ENCODE results near the gene WDR4. TPM values are rescaled to one million over a fixed set of nuclear protein-coding genes. Genes with fewer than 3 reads are reported as not detected.
A peak's percentile ranks its signal among the peaks of the same experiment; 100 is the strongest.
"Not testable (repeated sequence)": the region's sequence is repeated elsewhere in the genome, so short reads cannot be mapped to it uniquely, and the experiment has no call there.

WDR4 gene
- total and polyA plus RNA-seq, 2 donors, result 5.3 to 11.8 TPM

DNA sequence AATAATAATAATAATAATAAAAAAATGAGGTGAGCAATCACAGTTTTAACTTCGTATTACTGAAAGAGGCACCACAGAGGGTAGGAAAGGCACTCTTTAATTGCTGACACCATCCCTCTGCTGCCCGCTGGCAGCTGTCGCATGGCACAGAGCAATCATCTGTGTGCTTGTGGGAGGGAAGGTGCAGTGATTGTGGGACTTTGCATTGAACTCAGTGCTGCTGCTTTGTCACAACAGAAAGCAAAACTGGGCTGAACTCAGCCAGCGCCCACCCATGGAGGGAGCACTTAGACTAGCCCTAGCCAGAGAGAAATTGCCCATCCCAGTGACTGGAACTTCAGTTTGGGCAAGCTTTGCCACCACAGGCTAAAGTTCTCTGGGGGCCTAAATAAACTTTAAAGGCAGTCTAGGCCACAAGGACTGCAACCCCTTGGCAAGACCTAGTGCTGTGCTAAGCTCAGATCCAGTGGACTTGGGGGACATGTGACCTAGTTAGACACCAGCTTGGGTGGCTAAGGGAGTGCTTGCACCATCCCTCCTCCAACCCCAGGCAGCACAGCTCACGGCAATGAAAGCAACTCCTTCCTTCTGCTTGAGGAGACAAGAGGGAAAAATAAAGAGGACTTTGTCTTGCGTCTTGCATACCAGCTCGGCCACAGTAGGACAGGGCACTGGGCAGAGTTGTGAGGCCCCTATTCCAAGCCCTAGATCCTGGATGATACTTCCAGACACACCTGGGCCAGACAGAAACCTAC lies 59.3 kb downstream of the WDR4 start:
- H3K9me3 ChIP-seq (ENCODE audit: control insufficient read depth in 2 of 2, insufficient read depth in 1 of 2, low read length in 1 of 2), result peaks cover 0 to 4% of the 10 kb centered on the region in 2 donors
- no peaks in the 10 kb centered on the region for H3K36me3 ChIP-seq (ENCODE audit: control insufficient read depth in 2 of 2, insufficient read depth in 2 of 2, low read length in 1 of 2)
- no peaks in the 10 kb centered on the region for H3K27me3 ChIP-seq (ENCODE audit: control insufficient read depth in 2 of 2, insufficient read depth in 1 of 2, low read length in 1 of 2)
- 98% methylated on average over 7 of the region's 7 CpGs for WGBS
- H3K27ac ChIP-seq (ENCODE audit: low read depth in 1 of 2, low read length in 1 of 2), result no peak overlapping the region
- no peak for DNase-seq (ENCODE audit: low read depth in 6 of 9, low spot score in 9 of 9)
- no peaks in the 10 kb centered on the region for H3K4me1 ChIP-seq (ENCODE audit: control insufficient read depth in 2 of 2, insufficient read depth in 2 of 2, low read length in 2 of 2)
- no peak overlapping the region for H3K4me3 ChIP-seq (ENCODE audit: low read length in 2 of 2)

DNA sequence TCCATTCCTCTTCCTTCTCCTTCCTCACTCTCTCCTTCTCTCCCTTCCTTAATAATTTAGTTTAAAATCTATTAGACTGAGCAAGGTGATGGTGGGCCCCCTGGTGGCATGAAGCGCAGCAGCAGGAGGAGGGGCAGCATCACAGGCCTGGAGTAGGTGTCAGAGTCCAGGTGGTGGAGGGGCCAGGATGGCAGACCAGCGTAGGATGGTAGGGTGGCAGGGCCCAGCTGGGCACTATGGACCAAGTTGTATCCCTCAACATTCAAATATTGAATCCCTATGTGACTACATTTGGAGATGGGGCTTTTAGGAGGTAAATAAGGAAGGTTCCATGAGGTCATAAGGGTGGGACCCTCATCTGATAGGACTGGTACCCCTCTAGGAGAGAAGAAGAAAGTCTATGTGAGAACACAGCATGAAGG lies 61.0 kb downstream of the WDR4 start:
- H3K4me1 ChIP-seq (ENCODE audit: control insufficient read depth in 2 of 2, insufficient read depth in 2 of 2, low read length in 2 of 2), result no peaks in the 10 kb centered on the region
- no peak overlapping the region for H3K27ac ChIP-seq (ENCODE audit: low read depth in 1 of 2, low read length in 1 of 2)
- peaks cover 0 to 8% of the 10 kb centered on the region in 2 donors for H3K9me3 ChIP-seq (ENCODE audit: control insufficient read depth in 2 of 2, insufficient read depth in 1 of 2, low read length in 1 of 2)
- peak in 3 of 9 donors; percentile 28 to 62 (median 59) for DNase-seq (ENCODE audit: low read depth in 6 of 9, low spot score in 9 of 9)
- no peaks in the 10 kb centered on the region for H3K27me3 ChIP-seq (ENCODE audit: control insufficient read depth in 2 of 2, insufficient read depth in 1 of 2, low read length in 1 of 2)
- H3K36me3 ChIP-seq (ENCODE audit: control insufficient read depth in 2 of 2, insufficient read depth in 2 of 2, low read length in 1 of 2), result no peaks in the 10 kb centered on the region
- 49% methylated on average over 2 of the region's 2 CpGs for WGBS
- no peak overlapping the region for H3K4me3 ChIP-seq (ENCODE audit: low read length in 2 of 2)

DNA sequence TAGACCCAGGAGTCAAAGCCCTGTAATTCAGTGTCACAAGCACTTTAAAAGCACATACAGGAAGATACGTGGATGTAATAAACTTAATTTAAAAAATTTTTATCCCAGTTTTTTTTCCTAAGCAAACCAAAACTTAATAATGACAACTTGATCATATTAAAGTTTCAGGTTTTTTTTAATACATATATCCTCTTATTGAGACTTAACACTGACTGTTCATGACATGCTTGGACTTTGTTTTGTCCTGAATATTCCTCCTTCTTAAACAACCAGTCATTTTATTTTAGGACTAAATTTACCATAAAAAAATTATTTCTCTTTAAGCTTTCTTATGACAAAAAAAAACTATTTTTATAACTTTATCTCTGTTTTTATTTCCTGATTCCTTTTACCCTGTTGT lies 64.1 kb downstream of the WDR4 start:
- Histone ChIP-seq H3K27me3 (ENCODE audit: control insufficient read depth in 2 of 2, insufficient read depth in 1 of 2, low read length in 1 of 2) (no peaks in the 10 kb centered on the region), H3K4me1 (ENCODE audit: control insufficient read depth in 2 of 2, insufficient read depth in 2 of 2, low read length in 2 of 2) (no peaks in the 10 kb centered on the region), H3K36me3 (ENCODE audit: control insufficient read depth in 2 of 2, insufficient read depth in 2 of 2, low read length in 1 of 2) (no peaks in the 10 kb centered on the region), H3K9me3 (ENCODE audit: control insufficient read depth in 2 of 2, insufficient read depth in 1 of 2, low read length in 1 of 2) (peaks cover 0 to 8% of the 10 kb centered on the region in 2 donors), H3K27ac (ENCODE audit: low read depth in 1 of 2, low read length in 1 of 2) (no peak overlapping the region), H3K4me3 (ENCODE audit: low read length in 2 of 2) (no peak overlapping the region)
- no peak for DNase-seq (ENCODE audit: low read depth in 6 of 9, low spot score in 9 of 9)
- WGBS, result 96% methylated on average over 1 of the region's 1 CpG

DNA sequence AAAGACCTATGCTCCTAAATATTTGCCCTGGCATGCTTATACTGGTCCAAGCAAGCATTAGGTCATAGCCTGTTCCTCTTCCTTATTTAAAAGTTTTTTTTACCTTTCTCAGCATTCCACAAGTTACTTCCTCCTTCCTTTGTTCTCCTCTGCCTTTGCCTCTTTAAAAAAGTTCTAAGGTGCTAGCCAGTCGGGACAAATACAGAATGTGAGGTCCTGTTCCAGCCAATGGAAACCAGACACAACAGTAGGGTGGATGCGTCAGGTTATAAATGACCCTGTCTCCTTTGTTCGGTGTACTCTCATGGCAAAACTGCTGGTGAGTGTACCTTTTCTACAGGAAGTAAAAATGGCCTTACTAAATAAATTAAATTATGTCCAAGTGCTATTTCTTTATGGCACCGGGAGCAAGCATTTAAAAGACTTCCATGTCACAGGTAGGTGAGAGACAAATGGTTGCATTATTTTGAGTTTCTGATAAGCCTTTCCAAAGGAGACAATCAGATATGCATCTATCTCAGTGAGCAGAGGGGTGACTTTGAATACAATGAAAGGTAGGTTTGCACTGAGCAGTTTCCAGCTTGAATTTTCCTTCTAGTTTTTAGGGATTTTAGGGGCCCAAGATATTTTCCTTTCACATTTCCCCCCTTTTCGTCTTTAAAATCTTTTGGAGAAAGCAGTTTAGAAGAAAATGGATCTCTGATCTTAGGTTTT lies 66.7 kb downstream of the WDR4 start:
- H3K4me1 ChIP-seq (ENCODE audit: control insufficient read depth in 2 of 2, insufficient read depth in 2 of 2, low read length in 2 of 2); H3K27ac ChIP-seq (ENCODE audit: low read depth in 1 of 2, low read length in 1 of 2); H3K36me3 ChIP-seq (ENCODE audit: control insufficient read depth in 2 of 2, insufficient read depth in 2 of 2, low read length in 1 of 2); H3K27me3 ChIP-seq (ENCODE audit: control insufficient read depth in 2 of 2, insufficient read depth in 1 of 2, low read length in 1 of 2); H3K9me3 ChIP-seq (ENCODE audit: control insufficient read depth in 2 of 2, insufficient read depth in 1 of 2, low read length in 1 of 2); DNase-seq (ENCODE audit: low read depth in 6 of 9, low spot score in 9 of 9); H3K4me3 ChIP-seq (ENCODE audit: low read length in 2 of 2): not testable (repeated sequence)
- 78% methylated on average over 5 of the region's 5 CpGs for WGBS

GRCh38 chr21:42811960-42812359 lies 67.4 kb downstream of the WDR4 start:
- no peak for DNase-seq (ENCODE audit: low read depth in 6 of 9, low spot score in 9 of 9)
- H3K4me1 ChIP-seq (ENCODE audit: control insufficient read depth in 2 of 2, insufficient read depth in 2 of 2, low read length in 2 of 2), result no peaks in the 10 kb centered on the region
- 84% methylated on average over 6 of the region's 6 CpGs for WGBS
- no peaks in the 10 kb centered on the region for H3K36me3 ChIP-seq (ENCODE audit: control insufficient read depth in 2 of 2, insufficient read depth in 2 of 2, low read length in 1 of 2)
- peaks cover 0 to 8% of the 10 kb centered on the region in 2 donors for H3K9me3 ChIP-seq (ENCODE audit: control insufficient read depth in 2 of 2, insufficient read depth in 1 of 2, low read length in 1 of 2)
- H3K4me3 ChIP-seq (ENCODE audit: low read length in 2 of 2), result no peak overlapping the region
- H3K27ac ChIP-seq (ENCODE audit: low read depth in 1 of 2, low read length in 1 of 2), result no peak overlapping the region
- H3K27me3 ChIP-seq (ENCODE audit: control insufficient read depth in 2 of 2, insufficient read depth in 1 of 2, low read length in 1 of 2), result no peaks in the 10 kb centered on the region

DNA sequence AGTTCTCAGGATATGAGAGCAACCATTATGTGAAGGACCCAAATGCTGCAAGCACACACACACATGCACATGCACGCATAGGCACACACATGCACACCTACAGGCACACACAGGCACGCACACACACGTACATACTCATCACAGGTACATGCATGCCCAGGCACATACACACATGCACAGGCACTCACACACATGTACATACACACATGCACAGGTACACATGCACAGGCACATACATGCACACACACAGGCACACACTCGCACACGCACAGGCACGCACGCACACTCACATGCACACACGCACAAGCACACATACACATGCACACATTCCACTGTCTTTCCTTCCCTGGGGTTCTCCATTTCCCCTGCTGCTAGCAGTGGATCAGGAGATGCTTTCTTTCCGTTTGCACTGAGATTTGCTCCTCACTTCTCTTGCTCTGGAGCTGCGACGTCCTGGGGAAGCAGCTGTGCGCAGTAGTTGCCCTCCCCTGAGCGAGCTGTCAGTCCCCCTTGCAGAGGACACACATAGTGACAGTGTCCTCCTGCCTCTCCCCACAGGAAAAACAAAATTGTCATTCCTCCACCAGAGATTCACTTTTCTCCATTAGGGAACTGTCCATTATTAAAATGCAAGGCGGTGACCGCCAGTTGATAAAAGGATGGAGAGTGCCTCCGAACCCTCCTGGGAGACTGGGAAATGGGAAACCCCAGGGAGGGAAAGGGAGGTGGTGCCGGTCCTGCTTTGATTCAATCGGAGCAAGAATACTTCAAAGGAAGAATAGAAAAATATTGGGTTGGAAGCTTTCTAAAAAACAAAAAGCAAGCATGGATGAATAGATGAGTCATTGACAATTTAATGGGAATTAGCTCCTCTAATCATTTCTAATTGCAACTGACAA lies 69.5 kb downstream of the WDR4 start:
- Histone ChIP-seq H3K4me3 (ENCODE audit: low read length in 2 of 2) (no peak overlapping the region), H3K27ac (ENCODE audit: low read depth in 1 of 2, low read length in 1 of 2) (no peak overlapping the region), H3K9me3 (ENCODE audit: control insufficient read depth in 2 of 2, insufficient read depth in 1 of 2, low read length in 1 of 2) (peaks cover 0 to 4% of the 10 kb centered on the region in 2 donors), H3K36me3 (ENCODE audit: control insufficient read depth in 2 of 2, insufficient read depth in 2 of 2, low read length in 1 of 2) (no peaks in the 10 kb centered on the region), H3K27me3 (ENCODE audit: control insufficient read depth in 2 of 2, insufficient read depth in 1 of 2, low read length in 1 of 2) (no peaks in the 10 kb centered on the region), H3K4me1 (ENCODE audit: control insufficient read depth in 2 of 2, insufficient read depth in 2 of 2, low read length in 2 of 2) (no peaks in the 10 kb centered on the region)
- WGBS, result 84% methylated on average over 18 of the region's 18 CpGs
- DNase-seq (ENCODE audit: low read depth in 6 of 9, low spot score in 9 of 9), result no peak

- WGBS, result 96% methylated on average over 7 of the region's 7 CpGs
- no peak overlapping the region for H3K4me3 ChIP-seq (ENCODE audit: low read length in 2 of 2)
- H3K27me3 ChIP-seq (ENCODE audit: control insufficient read depth in 2 of 2, insufficient read depth in 1 of 2, low read length in 1 of 2), result no peaks in the 10 kb centered on the region
- no peaks in the 10 kb centered on the region for H3K4me1 ChIP-seq (ENCODE audit: control insufficient read depth in 2 of 2, insufficient read depth in 2 of 2, low read length in 2 of 2)
- peaks cover 0 to under 1% of the 10 kb centered on the region in 2 donors for H3K9me3 ChIP-seq (ENCODE audit: control insufficient read depth in 2 of 2, insufficient read depth in 1 of 2, low read length in 1 of 2)
- H3K27ac ChIP-seq (ENCODE audit: low read depth in 1 of 2, low read length in 1 of 2), result no peak overlapping the region
- H3K36me3 ChIP-seq (ENCODE audit: control insufficient read depth in 2 of 2, insufficient read depth in 2 of 2, low read length in 1 of 2), result no peaks in the 10 kb centered on the region
- DNase-seq (ENCODE audit: low read depth in 6 of 9, low spot score in 9 of 9), result no peak
Measured at GRCh38 chr21:42809171-42809570, 70.2 kb downstream of the WDR4 start.

DNA sequence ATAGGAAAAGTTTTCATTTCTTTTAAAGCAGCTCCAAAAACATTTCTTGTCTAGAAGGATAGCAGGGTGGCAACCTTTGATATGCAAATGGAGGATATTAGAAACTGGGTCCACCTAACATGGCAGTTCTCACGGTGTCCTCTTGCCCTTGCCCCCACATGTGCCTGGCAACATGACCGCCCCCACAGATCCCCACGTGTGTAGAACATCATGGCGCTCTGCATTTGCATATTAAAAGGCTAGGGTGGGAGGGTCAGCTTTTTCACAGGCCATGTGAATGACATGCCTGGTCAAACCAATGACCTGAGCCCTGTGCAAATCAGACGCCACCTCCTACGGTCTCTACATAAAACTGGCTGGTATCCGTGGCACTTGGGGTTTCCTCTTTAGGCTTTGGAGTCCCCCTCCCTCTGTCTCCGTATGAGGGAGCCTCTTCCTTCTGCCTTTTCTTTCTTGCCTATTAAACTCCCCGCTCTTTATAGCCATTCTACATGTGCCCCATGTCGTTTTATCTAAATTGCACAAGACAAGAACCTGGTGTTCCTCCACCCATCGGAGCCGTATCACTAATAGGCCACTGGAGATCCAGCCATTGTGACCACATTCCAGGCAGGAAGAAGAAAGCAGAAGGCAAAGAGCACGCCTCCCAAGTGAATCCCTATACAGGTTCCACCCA lies 71.3 kb downstream of the WDR4 start:
- Histone ChIP-seq H3K27ac (ENCODE audit: low read depth in 1 of 2, low read length in 1 of 2) (no peak overlapping the region), H3K36me3 (ENCODE audit: control insufficient read depth in 2 of 2, insufficient read depth in 2 of 2, low read length in 1 of 2) (no peaks in the 10 kb centered on the region), H3K27me3 (ENCODE audit: control insufficient read depth in 2 of 2, insufficient read depth in 1 of 2, low read length in 1 of 2) (no peaks in the 10 kb centered on the region), H3K9me3 (ENCODE audit: control insufficient read depth in 2 of 2, insufficient read depth in 1 of 2, low read length in 1 of 2) (no peaks in the 10 kb centered on the region), H3K4me1 (ENCODE audit: control insufficient read depth in 2 of 2, insufficient read depth in 2 of 2, low read length in 2 of 2) (no peaks in the 10 kb centered on the region), H3K4me3 (ENCODE audit: low read length in 2 of 2) (no peak overlapping the region)
- WGBS, result 68% methylated on average over 13 of the region's 13 CpGs
- no peak for DNase-seq (ENCODE audit: low read depth in 6 of 9, low spot score in 9 of 9)
